Measurements from ENCODE around the gene SFXN2. TPM values are rescaled to one million over a fixed set of nuclear protein-coding genes. Genes with fewer than 3 reads are reported as not detected.
A peak's percentile ranks its signal among the peaks of the same experiment; 100 is the strongest.

Gene SFXN2
- total and polyA plus RNA-seq, 7 donors: 0.45 to 3.2 (median 1.7) TPM

- no peak for DNase-seq
- intact Hi-C loops (cut with DNase I): loop anchor here in 1 of 2 donors (10.0 kb wide), 1 partner anchor 343 kb away; no protein-coding TSS in a partner anchor
Measured at GRCh38 chr10:102721954-102722353, 7.5 kb downstream of the SFXN2 start.

GRCh38 chr10:102723989-102724388 is 9.6 kb downstream of the SFXN2 start:
- whole genome bisulfite sequencing, 3 donors: 96 to 99% (median 98%) methylated on average over 4 of the region's 4 CpGs
- TF ChIP-seq CTCF (IDR thresholded peaks at IDR 0.05): no peak
- intact Hi-C loops (cut with DNase I): loop anchor here in 1 of 2 donors (10.0 kb wide), 1 partner anchor 341 kb away; no protein-coding TSS in a partner anchor

More at GRCh38 chr10:102721954-102722353, 7.5 kb downstream of the SFXN2 start:
- no peaks in the 10 kb centered on the region for H3K27me3 ChIP-seq (ENCODE audit: insufficient read depth in 3 of 3, low read length in 2 of 3)
- no peak overlapping the region for H3K27ac ChIP-seq
- no peak for TF ChIP-seq CTCF (IDR thresholded peaks at IDR 0.05)
- H3K36me3 ChIP-seq (ENCODE audit: insufficient read depth in 1 of 2, low read depth in 1 of 2): peaks cover 0 to 7% of the 10 kb centered on the region in 2 donors
- no peak overlapping the region for H3K4me3 ChIP-seq
- no peak for ATAC-seq
- 71 to 79% (median 74%) methylated on average over 4 of the region's 4 CpGs for WGBS, 3 donors
- H3K9me3 ChIP-seq: no peaks in the 10 kb centered on the region
- peaks cover 27% of the 10 kb centered on the region for H3K4me1 ChIP-seq

GRCh38 chr10:102726274-102726673 is 11.8 kb downstream of the SFXN2 start:
- TF ChIP-seq CTCF (IDR thresholded peaks at IDR 0.05): no peak
- Histone ChIP-seq H3K4me1 (no peaks in the 10 kb centered on the region), H3K9me3 (no peaks in the 10 kb centered on the region), H3K4me3 (no peak overlapping the region), H3K27ac (no peak overlapping the region), H3K27me3 (ENCODE audit: insufficient read depth in 3 of 3, low read length in 2 of 3) (no peaks in the 10 kb centered on the region), H3K36me3 (ENCODE audit: insufficient read depth in 1 of 2, low read depth in 1 of 2) (peaks cover 0 to 29% of the 10 kb centered on the region in 2 donors)
- 43 to 67% (median 48%) methylated on average over 3 of the region's 3 CpGs for WGBS, 3 donors
- DNase-seq (peak in 1 of 2 donors; percentile 35), ATAC-seq (peak; percentile 40 to 68 (median 58))
- intact Hi-C loops (cut with DNase I): loop anchor here (2.0 to 10.0 kb wide), 3 partner anchors 175 to 346 kb away; no protein-coding TSS in a partner anchor

More at GRCh38 chr10:102723989-102724388, 9.6 kb downstream of the SFXN2 start:
- H3K9me3 ChIP-seq: no peaks in the 10 kb centered on the region
- DNase-seq (no peak), ATAC-seq (no peak)
- H3K27ac ChIP-seq: no peak overlapping the region
- H3K27me3 ChIP-seq (ENCODE audit: insufficient read depth in 3 of 3, low read length in 2 of 3): no peaks in the 10 kb centered on the region
- peaks cover 8% of the 10 kb centered on the region for H3K4me1 ChIP-seq
- peaks cover 0 to 19% of the 10 kb centered on the region in 2 donors for H3K36me3 ChIP-seq (ENCODE audit: insufficient read depth in 1 of 2, low read depth in 1 of 2)
- H3K4me3 ChIP-seq: no peak overlapping the region

GRCh38 chr10:102727037-102727818 is 12.8 kb downstream of the SFXN2 start:
- no peaks in the 10 kb centered on the region for H3K9me3 ChIP-seq
- TF ChIP-seq CTCF (IDR thresholded peaks at IDR 0.05): no peak
- no peaks in the 10 kb centered on the region for H3K4me1 ChIP-seq
- DNase-seq (no peak), ATAC-seq (no peak)
- no peak overlapping the region for H3K27ac ChIP-seq
- 73 to 77% (median 77%) methylated on average over 13 of the region's 13 CpGs for WGBS, 3 donors
- H3K36me3 ChIP-seq (ENCODE audit: insufficient read depth in 1 of 2, low read depth in 1 of 2): peaks cover 0 to 32% of the 10 kb centered on the region in 2 donors
- H3K4me3 ChIP-seq: no peak overlapping the region
- H3K27me3 ChIP-seq (ENCODE audit: insufficient read depth in 3 of 3, low read length in 2 of 3): no peaks in the 10 kb centered on the region
- intact Hi-C loops (cut with DNase I): loop anchor here (2.0 to 10.0 kb wide), 3 partner anchors 174 to 345 kb away; no protein-coding TSS in a partner anchor

Measured in psoas muscle (tissue), 8 donors.